GM19395 (cell line): ENCODE data around the gene NDUFS7.

Source experiments
- ATAC-seq: cut with Tn5 transposase; IDR thresholded peaks from one replicate; pipeline ENCODE4 v1.9.1; 2021; ENCODE audit warnings: mild to moderate bottlenecking, moderate library complexity; ENCODE audit not compliant: unreplicated experiment

Gene NDUFS7

GRCh38 chr19:1384478-1385110 lies 887 bp downstream of the NDUFS7 start:
- ATAC-seq: no peak

GRCh38 chr19:1385816-1386215 lies 2.1 kb downstream of the NDUFS7 start:
- ATAC-seq: no peak

GRCh38 chr19:1386945-1387683 lies 3.4 kb downstream of the NDUFS7 start:
- no peak for ATAC-seq

GRCh38 chr19:1387684-1388636 lies 4.3 kb downstream of the NDUFS7 start:
- ATAC-seq: no peak

GRCh38 chr19:1388637-1389026 lies 4.9 kb downstream of the NDUFS7 start:
- ATAC-seq: no peak

- ATAC-seq: no peak
These were observed 5.6 kb downstream of the NDUFS7 start for GRCh38 chr19:1389033-1389940.

- ATAC-seq: no peak
These were observed 7.2 kb downstream of the NDUFS7 start for GRCh38 chr19:1390890-1391423.

- ATAC-seq: no peak
These were observed 8.7 kb downstream of the NDUFS7 start for GRCh38 chr19:1392407-1392806.

- ATAC-seq: no peak
These were observed 9.3 kb downstream of the NDUFS7 start for GRCh38 chr19:1392939-1393530.

GRCh38 chr19:1393841-1394240 lies 10.1 kb downstream of the NDUFS7 start:
- no peak for ATAC-seq

GRCh38 chr19:1394252-1395193 lies 10.8 kb downstream of the NDUFS7 start:
- ATAC-seq: no peak

- ATAC-seq: no peak
These were observed 11.7 kb downstream of the NDUFS7 start for GRCh38 chr19:1395194-1396018.

GRCh38 chr19:1396019-1396767 lies 12.5 kb downstream of the NDUFS7 start:
- ATAC-seq: no peak

GRCh38 chr19:1396768-1397679 lies 13.3 kb downstream of the NDUFS7 start:
- ATAC-seq: no peak

- ATAC-seq: no peak
These were observed 14.1 kb downstream of the NDUFS7 start for GRCh38 chr19:1397838-1398237.

- no peak for ATAC-seq
These were observed 15.4 kb downstream of the NDUFS7 start for GRCh38 chr19:1399079-1399478.
